Cardiac atrium fibroblast (primary cell): ENCODE results near the gene DACT1. TPM values are rescaled to one million over a fixed set of nuclear protein-coding genes. Genes with fewer than 3 reads are reported as not detected.

ENCODE experiments used
- total RNA-seq: library from RNA; depleted of rRNA; stranded (reverse); fragments of >200 nt; gene quantifications from 2 replicates; pipeline ENCODE4 v1.2.3, GENCODE V29; 2015

DACT1 gene, protein sequence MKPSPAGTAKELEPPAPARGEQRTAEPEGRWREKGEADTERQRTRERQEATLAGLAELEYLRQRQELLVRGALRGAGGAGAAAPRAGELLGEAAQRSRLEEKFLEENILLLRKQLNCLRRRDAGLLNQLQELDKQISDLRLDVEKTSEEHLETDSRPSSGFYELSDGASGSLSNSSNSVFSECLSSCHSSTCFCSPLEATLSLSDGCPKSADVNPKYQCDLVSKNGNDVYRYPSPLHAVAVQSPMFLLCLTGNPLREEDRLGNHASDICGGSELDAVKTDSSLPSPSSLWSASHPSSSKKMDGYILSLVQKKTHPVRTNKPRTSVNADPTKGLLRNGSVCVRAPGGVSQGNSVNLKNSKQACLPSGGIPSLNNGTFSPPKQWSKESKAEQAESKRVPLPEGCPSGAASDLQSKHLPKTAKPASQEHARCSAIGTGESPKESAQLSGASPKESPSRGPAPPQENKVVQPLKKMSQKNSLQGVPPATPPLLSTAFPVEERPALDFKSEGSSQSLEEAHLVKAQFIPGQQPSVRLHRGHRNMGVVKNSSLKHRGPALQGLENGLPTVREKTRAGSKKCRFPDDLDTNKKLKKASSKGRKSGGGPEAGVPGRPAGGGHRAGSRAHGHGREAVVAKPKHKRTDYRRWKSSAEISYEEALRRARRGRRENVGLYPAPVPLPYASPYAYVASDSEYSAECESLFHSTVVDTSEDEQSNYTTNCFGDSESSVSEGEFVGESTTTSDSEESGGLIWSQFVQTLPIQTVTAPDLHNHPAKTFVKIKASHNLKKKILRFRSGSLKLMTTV
- 4.5 and 12.8 TPM in 2 replicates for total RNA-seq

DNA sequence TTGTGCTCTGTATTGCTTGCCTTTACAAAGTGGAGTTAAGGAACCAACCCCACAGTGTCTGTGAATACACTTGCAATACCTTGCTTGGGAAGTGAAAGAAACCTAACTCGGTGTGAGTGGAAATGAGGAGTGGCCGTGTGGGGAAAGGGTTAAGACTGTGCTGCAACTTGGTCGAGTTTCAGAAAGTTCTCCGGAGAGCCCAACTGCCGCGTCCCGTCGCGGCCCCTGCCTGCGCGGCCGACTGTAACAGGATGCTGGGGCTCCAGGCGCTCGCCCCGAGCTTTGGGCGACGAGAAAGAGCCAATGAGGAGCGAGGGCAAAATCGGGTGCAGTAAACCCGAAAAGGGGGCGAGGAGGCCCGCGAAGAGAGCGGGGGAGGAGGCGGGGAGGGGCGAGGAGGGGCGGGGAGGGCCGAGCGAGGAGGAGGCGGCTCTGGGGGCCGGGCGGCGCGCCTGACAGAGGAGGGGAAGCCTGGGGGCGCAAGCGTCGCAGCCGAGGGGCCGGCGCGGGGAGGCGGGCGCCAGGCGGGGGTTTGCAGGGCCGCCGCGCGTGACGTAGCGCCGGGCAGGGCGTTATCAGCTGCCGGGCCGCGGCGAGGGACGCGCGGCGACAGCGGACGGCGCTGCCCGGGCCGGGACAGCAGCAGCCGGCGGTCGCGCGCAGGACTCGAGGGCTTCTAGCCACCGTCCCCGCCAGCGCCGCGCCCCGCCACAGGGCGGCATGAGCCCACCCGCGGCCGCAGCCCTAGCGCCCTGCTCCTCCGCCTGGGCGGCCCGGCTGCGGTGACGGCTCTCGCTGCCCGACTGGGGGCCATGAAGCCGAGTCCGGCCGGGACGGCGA lies at the start of gene DACT1:
Gene DACT1 (plus strand): TSS at position 572 of the 840 bp plus-strand sequence. CDS start 241 bp downstream, at position 813.

Other genes with a start within 250 kb of the DACT1 start
- not detected in 2 replicates for gene TOMM20L, start 242.0 kb upstream of the DACT1 start, total RNA-seq
- gene TIMM9, start 210.4 kb upstream of the DACT1 start, total RNA-seq: 26.4 and 70.0 TPM in 2 replicates
- gene KIAA0586, start 210.2 kb upstream of the DACT1 start, total RNA-seq: 4.9 and 9.4 TPM in 2 replicates